Hepatocyte (in vitro differentiated cells): ENCODE results near the gene LRRC43.

ENCODE experiments used
- CTCF ChIP-seq: fragments of 200-600 bp; sonication (generic); IDR thresholded peaks from 2 replicates; pipeline ENCODE4 v1.5.1; 2016; ENCODE audit warnings: antibody characterized with exemption, mild to moderate bottlenecking; ENCODE audit not compliant: poor library complexity
- EZH2 ChIP-seq: fragments of 200-600 bp; sonication (generic); IDR thresholded peaks from 2 replicates; pipeline ENCODE4 v1.6.1; 2016; ENCODE audit warnings: antibody characterized with exemption, mild to moderate bottlenecking, borderline replicate concordance
- EZH2phosphoT487 ChIP-seq: fragments of 200-600 bp; sonication (generic); IDR thresholded peaks from one replicate; pipeline ENCODE4 v1.6.1; 2018; ENCODE audit warnings: antibody characterized with exemption, mild to moderate bottlenecking, low read depth, moderate library complexity; ENCODE audit not compliant: unreplicated experiment, severe bottlenecking

GRCh38 chr12:122140467-122141257 lies 42.3 kb upstream of the LRRC43 start:
- TF ChIP-seq CTCF (no peak), EZH2phosphoT487 (no peak), EZH2 (no peak)
